Endothelial cell of umbilical vein (primary cell): ENCODE data around the gene PPM1G. TPM values are rescaled to one million over a fixed set of nuclear protein-coding genes. Genes with fewer than 3 reads are reported as not detected.

Experiments used
- BruUV-seq: library from RNA; stranded (reverse); fragments of 400-500 nt; replicated peaks from 2 replicates; lab custom pipeline; 2021; lab: Mats Ljungman, UMichigan
- CTCF ChIA-PET: fragments of 300-600, 350-600 bp; sonication (Branson Sonifier 250); formaldehyde crosslinking; loops from one replicate; lab custom pipeline; 2021; ENCODE audit warnings: antibody characterized with exemption, inconsistent platforms; lab: Charles Lee
- POLR2A ChIA-PET: fragments of 300-600, 350-600 bp; sonication (Branson Sonifier 250); formaldehyde crosslinking; loops from one replicate; lab custom pipeline; 2021; ENCODE audit warnings: antibody characterized with exemption, inconsistent platforms; lab: Charles Lee
- DNase-seq: peaks from one replicate; pipeline ENCODE4 v3.0.0-alpha.2; 2011; ENCODE audit warnings: low read depth, low spot score
- FAIRE-seq: peaks from 2 replicates; lab custom pipeline; 2011; peaks lifted over from hg19 to GRCh38; lab: Jason Lieb, UNC
- H2AFZ ChIP-seq: 2 replicates; pipeline ENCODE4 v1.6.0; 2012; ENCODE audit warnings: low read depth, low read length, control low read depth, inconsistent platforms
- H3K27ac ChIP-seq: 2 replicates; pipeline ENCODE4 v1.5.1; 2011; ENCODE audit warnings: low read depth, mild to moderate bottlenecking, control low read depth, low read length, moderate library complexity; ENCODE audit not compliant: insufficient read depth
- H3K27me3 ChIP-seq, 2 experiments: 2 replicates each; pipeline versions ENCODE4 v1.6.0 to v1.6.1; 2011; ENCODE audit warnings: low read length in 2 of 2, mixed read lengths in 1 of 2; ENCODE audit not compliant: control insufficient read depth in 2 of 2, insufficient read depth in 2 of 2
- H3K36me3 ChIP-seq, 2 experiments: 2 replicates in 1 of 2; 3 replicates in 1 of 2; pipeline ENCODE4 v1.5.1; 2011; ENCODE audit warnings: low read length in 2 of 2, mild to moderate bottlenecking in 1 of 2, moderate library complexity in 1 of 2; ENCODE audit not compliant: control insufficient read depth in 2 of 2, insufficient read depth in 2 of 2; ENCODE audit errors: extremely low read depth in 1 of 2
- H3K4me1 ChIP-seq: 3 replicates; pipeline ENCODE4 v1.5.1; 2011; ENCODE audit warnings: mild to moderate bottlenecking, low read length; ENCODE audit not compliant: control insufficient read depth, insufficient read depth; ENCODE audit errors: extremely low read depth
- H3K4me2 ChIP-seq: 2 replicates; pipeline ENCODE4 v1.6.1; 2011; ENCODE audit warnings: low read length, control low read depth, mixed read lengths; ENCODE audit not compliant: insufficient read depth
- H3K4me3 ChIP-seq, 3 experiments: fragments of 200-600 bp in 1 of 3; sonication (generic), shearing (Covaris generic) in 1 of 3; replicated peaks in 1 of 3; 2 replicates each; pipeline ENCODE4 v1.5.1; 2011 to 2016; ENCODE audit warnings: control low read depth in 3 of 3, low read length in 3 of 3, mild to moderate bottlenecking in 2 of 3, inconsistent platforms in 1 of 3, low read depth in 1 of 3, moderate library complexity in 1 of 3; ENCODE audit not compliant: insufficient read depth in 1 of 3
- H3K79me2 ChIP-seq: 2 replicates; pipeline ENCODE4 v1.6.0; 2012; ENCODE audit warnings: low read length, inconsistent platforms; ENCODE audit not compliant: control insufficient read depth, insufficient read depth
- H3K9ac ChIP-seq: replicated peaks from 2 replicates; pipeline ENCODE3; 2011; ENCODE audit warnings: low read length, control low read depth; ENCODE audit not compliant: insufficient read depth; ENCODE audit errors: extremely low read depth
- H3K9me1 ChIP-seq: replicated peaks from 3 replicates; pipeline ENCODE4 v1.6.0; 2011; ENCODE audit warnings: mild to moderate bottlenecking, low read length; ENCODE audit not compliant: control insufficient read depth, insufficient read depth; ENCODE audit errors: extremely low read depth
- H3K9me3 ChIP-seq: replicated peaks from 2 replicates; pipeline ENCODE4 v1.5.1; 2012; ENCODE audit warnings: low read length, inconsistent platforms; ENCODE audit not compliant: control insufficient read depth, insufficient read depth
- H4K20me1 ChIP-seq: replicated peaks from 2 replicates; pipeline ENCODE3; 2011; ENCODE audit warnings: mild to moderate bottlenecking, low read length; ENCODE audit not compliant: control insufficient read depth, insufficient read depth; ENCODE audit errors: extremely low read depth
- CTCF ChIP-seq, 2 donors: IDR thresholded peaks; 1 replicate in 1 of 2; 2 replicates in 1 of 2; pipeline ENCODE4 v1.5.1; 2011; ENCODE audit warnings: low read length in 2 of 2, mild to moderate bottlenecking in 2 of 2, moderate library complexity in 2 of 2, control low read depth in 1 of 2, inconsistent platforms in 1 of 2, low read depth in 1 of 2; ENCODE audit not compliant: insufficient read depth in 1 of 2; ENCODE audit errors: extremely low read depth in 1 of 2
- FOS ChIP-seq: IDR thresholded peaks from 2 replicates; pipeline ENCODE4 v1.6.1; 2011; ENCODE audit warnings: mild to moderate bottlenecking, low read length, moderate library complexity, borderline replicate concordance; ENCODE audit not compliant: insufficient read depth
- GATA2 ChIP-seq: IDR thresholded peaks from 2 replicates; pipeline ENCODE4 v1.7.0; 2011; ENCODE audit warnings: low read depth, mild to moderate bottlenecking, moderate library complexity, mixed read lengths, low read length; ENCODE audit not compliant: insufficient read length, insufficient read depth
- JUN ChIP-seq: IDR thresholded peaks from 2 replicates; pipeline ENCODE4 v1.6.1; 2011; ENCODE audit warnings: borderline replicate concordance, low read depth; ENCODE audit not compliant: insufficient read length, insufficient read depth
- MAX ChIP-seq: IDR thresholded peaks from 2 replicates; pipeline ENCODE4 v1.6.1; 2011; ENCODE audit not compliant: insufficient read depth, insufficient read length
- POLR2A ChIP-seq: IDR thresholded peaks from 2 replicates; pipeline ENCODE4 v1.6.1; 2012; ENCODE audit warnings: low read depth, mild to moderate bottlenecking, control low read depth, low read length
- POLR2AphosphoS5 ChIP-seq: IDR thresholded peaks from 2 replicates; pipeline ENCODE4 v1.6.1; 2012; ENCODE audit warnings: low read depth, mild to moderate bottlenecking, control low read depth, low read length, moderate library complexity; ENCODE audit not compliant: insufficient read depth
- dilution Hi-C: fragments of 300-500 bp; cut with MboI; formaldehyde crosslinking; loops from one replicate; pipeline ENCODE4 v1.15.0; 2019; ENCODE audit warnings: low sequenced_read_pairs; ENCODE audit not compliant: extremely low pct_ligation_motif_present
- intact Hi-C: fragments of 100-400 bp; cut with micrococcal nuclease; formaldehyde crosslinking; loops from one replicate; pipeline ENCODE4 v1.10.0; 2022
- polyA plus RNA-seq, 4 experiments: library from polyadenylated mRNA; depleted of rRNA in 3 of 4; stranded (reverse) in 3 of 4; unstranded in 1 of 4; fragments of >200 nt; gene quantifications; 2 replicates each; pipeline versions ENCODE4 v1.2.1 to v1.2.3, GENCODE V29; 2011 to 2012; ENCODE audit warnings: missing spikeins in 1 of 4
- total RNA-seq: library from RNA; stranded (reverse); gene quantifications from 2 replicates; pipeline ENCODE4 v1.2.3, GENCODE V29; 2021

Gene PPM1G
- total and polyA plus RNA-seq, 2 donors (not counting 3 experiments of a cell fraction or from before 2014, with no cell fraction given): 48.1 to 135 TPM

- no TSS peak for BruUV-seq
- CTCF ChIA-PET: interaction anchor here (1.2 to 4.9 kb wide), 2 partner anchors 15 to 23 kb away, joined by 3 to 75 read pairs; partner anchors contain the start of gene PPM1G
- FAIRE-seq: peak; percentile 89
Observed at GRCh38 chr2:27431395-27431794, 22.0 kb upstream of the PPM1G start.

More at GRCh38 chr2:27431395-27431794, 22.0 kb upstream of the PPM1G start:
- POLR2A ChIA-PET: no interaction called here
- Histone ChIP-seq H3K4me2 (peak overlapping the region; percentile 17), H4K20me1 (no peaks in the 10 kb centered on the region), H3K79me2 (peaks cover 39% of the 10 kb centered on the region), H2AFZ (no peak overlapping the region), H3K27me3 (no peaks in the 10 kb centered on the region), H3K4me1 (peaks cover 26% of the 10 kb centered on the region), H3K36me3 (peaks cover 23 to 28% of the 10 kb centered on the region in 2 experiments), H3K9ac (no peak overlapping the region), H3K4me3 (no peak overlapping the region), H3K9me3 (no peaks in the 10 kb centered on the region), H3K27ac (peak overlapping the region; percentile 33), H3K9me1 (no peaks in the 10 kb centered on the region)
- DNase-seq: peak; percentile 64
- dilution Hi-C loops: no loop called here
- intact Hi-C loops: no loop called here
- no peak for TF ChIP-seq CTCF (IDR thresholded peaks at IDR 0.05; ENCODE audit: extremely low read depth in 1 of 2, insufficient read depth in 1 of 2, low read depth in 1 of 2, low read length in 2 of 2)
- no peak for TF ChIP-seq POLR2AphosphoS5
- no peak for TF ChIP-seq POLR2A
- no peak for TF ChIP-seq MAX
- TF ChIP-seq JUN: peak; percentile 94
- TF ChIP-seq FOS: peak; percentile 66
- TF ChIP-seq GATA2: no peak
